AG09319 (cell line): Measurements from ENCODE around the gene DACH1.

Source experiments
- DNase-seq: peaks from one replicate; pipeline ENCODE4 v3.0.0-alpha.2; 2010; ENCODE audit warnings: low read depth; ENCODE audit errors: extremely low read depth
- TF ChIP-seq, protein P1 (sequence below): IDR thresholded peaks from 2 replicates; pipeline ENCODE4 v1.5.1; 2011; ENCODE audit warnings: low read depth, mild to moderate bottlenecking, inconsistent platforms, low read length, moderate library complexity

Gene DACH1

DNA sequence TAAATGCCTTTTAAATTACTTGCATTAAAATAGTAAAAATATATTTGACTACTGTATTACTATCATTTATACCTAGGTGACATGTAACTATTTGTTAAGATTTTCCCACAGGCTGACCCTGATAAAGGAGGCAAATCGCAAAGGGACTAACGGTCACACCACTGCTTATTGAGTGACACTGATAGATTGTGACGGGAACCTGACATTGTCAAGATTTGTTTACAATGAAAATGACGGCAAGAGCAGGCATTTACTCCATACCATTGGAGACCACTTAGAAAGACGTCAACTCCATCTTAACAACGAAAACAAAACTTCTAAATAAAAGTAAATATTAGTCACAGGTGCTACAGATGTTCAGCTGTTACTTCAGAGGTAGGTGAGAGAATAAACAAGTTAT lies 289.0 kb downstream of the DACH1 start:
- TF ChIP-seq, protein P1, sequence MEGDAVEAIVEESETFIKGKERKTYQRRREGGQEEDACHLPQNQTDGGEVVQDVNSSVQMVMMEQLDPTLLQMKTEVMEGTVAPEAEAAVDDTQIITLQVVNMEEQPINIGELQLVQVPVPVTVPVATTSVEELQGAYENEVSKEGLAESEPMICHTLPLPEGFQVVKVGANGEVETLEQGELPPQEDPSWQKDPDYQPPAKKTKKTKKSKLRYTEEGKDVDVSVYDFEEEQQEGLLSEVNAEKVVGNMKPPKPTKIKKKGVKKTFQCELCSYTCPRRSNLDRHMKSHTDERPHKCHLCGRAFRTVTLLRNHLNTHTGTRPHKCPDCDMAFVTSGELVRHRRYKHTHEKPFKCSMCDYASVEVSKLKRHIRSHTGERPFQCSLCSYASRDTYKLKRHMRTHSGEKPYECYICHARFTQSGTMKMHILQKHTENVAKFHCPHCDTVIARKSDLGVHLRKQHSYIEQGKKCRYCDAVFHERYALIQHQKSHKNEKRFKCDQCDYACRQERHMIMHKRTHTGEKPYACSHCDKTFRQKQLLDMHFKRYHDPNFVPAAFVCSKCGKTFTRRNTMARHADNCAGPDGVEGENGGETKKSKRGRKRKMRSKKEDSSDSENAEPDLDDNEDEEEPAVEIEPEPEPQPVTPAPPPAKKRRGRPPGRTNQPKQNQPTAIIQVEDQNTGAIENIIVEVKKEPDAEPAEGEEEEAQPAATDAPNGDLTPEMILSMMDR = no peak
- DNase-seq = no peak

DNA sequence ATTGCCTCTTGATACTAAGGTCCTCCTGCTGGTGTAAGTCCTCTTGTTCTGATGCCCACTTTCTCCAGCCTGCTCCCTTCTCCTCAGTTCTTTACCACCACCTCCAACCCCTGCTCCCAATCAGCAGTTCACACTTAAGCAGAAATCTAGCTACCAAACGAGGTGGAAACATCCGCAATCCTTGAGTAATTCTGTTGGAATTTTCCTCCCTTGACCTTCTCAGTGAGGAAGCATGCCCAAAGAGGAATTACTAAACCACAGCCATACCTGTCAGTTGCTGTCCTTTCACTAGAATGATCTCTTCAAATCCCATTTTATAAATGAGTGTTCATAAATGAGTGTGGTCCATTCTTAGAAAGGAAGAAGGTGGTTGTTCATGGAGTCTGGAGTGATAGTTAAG lies 289.9 kb downstream of the DACH1 start:
- no peak for DNase-seq
- TF ChIP-seq, protein P1 = no peak

DNA sequence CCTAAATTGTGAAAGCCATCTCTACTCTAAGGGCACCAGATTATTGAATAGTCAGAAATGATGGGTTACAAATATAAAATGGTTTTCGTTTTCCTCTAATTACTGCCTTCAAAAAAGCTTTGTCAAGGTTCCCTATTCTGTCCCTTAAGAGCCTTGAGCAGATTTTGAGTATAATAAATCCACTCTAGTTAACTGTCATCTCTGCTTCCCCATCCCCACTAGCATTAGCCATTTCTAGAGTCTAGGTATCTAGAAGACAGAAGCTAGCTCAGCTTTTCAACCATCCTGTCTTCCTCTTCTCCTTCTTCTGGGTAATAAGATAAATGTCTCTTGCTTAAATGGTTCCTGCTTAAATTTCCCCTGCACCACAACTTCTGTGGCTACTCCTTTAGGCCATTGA lies 290.4 kb downstream of the DACH1 start:
- TF ChIP-seq, protein P1 = no peak
- DNase-seq = no peak

DNA sequence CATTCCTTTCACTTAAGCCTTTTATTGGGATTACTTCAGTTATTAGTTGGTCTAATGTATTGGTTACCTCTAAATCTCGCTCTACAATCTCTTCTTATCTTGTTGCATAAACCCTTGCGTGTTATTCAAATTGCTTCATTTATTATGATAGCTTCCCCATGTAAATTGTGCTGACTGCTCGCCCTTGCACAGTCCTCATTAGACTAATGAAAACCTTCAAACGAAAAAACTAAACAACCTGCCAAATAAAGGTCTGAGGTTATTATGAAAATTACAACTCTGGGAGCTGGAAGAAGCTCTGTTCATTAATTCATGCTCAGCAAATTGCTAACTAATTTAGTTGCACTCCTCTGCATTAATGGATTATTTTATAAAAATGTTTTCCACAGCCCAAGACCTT lies 320.1 kb downstream of the DACH1 start:
- TF ChIP-seq, protein P1 = no peak
- no peak for DNase-seq

DNA sequence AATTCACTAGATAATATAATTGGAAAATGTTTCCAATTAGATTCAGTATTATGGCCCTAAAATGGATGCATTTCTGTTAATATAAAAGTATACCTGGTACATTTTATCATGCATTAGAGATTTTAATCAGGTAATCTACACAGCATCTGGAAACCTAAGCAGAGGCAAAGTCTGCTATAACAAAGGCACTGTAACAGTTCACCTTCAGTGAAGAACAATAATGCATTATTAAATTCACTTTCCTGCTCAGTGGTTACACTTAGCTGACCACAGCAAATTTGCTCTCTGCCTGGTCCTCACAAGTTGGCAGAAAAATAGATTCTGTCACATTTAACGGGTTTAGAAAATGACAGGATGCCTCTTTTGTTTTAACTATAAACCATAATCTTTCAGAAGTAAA lies 326.9 kb downstream of the DACH1 start:
- TF ChIP-seq, protein P1 = no peak
- DNase-seq = no peak

DNA sequence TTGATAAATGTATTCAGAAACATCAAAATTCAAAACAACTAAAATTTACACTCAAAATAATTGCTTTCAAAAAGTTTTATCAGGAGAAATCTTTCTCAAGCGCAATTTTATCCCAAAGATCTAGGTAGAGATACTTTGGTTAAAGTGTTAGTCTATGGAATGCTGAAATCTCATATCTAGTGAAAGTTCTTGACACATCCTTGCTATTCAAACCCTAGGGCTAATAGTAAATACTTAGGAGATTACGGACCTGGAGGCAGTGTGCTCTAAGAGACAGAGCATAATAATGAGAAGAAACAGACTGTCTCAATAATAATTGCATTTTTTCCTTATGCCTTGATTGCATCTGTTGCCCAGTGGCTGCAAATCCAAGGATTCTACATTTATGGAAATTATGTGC lies 330.8 kb downstream of the DACH1 start:
- TF ChIP-seq, protein P1 = no peak
- DNase-seq = no peak

DNA sequence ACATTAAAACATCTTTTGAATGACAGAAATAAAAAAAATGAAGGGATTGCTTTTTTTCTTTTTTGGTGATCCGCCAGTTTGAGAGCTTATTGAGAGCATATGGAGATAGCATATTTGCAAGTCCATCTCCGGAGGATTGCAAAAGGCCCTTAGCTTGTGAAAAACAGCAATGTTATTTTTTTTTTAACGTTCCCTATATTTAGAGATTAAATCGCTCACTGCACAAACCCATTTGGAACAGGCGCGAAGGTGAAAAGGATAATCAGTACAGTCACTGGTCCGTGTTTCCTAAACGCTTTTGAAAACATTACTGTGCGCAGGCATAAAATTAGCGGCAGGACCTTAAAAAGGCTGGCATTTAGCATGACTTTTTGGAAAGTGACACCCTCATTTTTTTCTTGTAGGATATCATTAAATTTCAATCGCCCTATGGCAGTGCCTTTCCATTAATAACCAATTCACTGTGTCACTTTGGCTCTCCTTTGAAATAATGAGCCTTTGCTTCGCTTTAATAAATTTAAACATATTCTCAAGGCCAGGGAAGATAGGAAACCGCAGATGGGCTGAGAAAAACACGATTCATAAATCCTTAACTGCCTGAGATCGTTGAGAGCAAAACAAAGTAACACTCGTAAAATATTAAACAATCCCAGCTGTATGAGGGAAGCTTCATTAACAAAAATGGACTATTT lies 342.2 kb downstream of the DACH1 start:
- DNase-seq = no peak
- TF ChIP-seq, protein P1 = no peak
